Ishikawa (cell line): Measurements from ENCODE around the gene FBLN5.

Source experiments
- CEBPB ChIP-seq: IDR thresholded peaks from 2 replicates; pipeline ENCODE4 v1.6.1; 2012
- CREB1 ChIP-seq: IDR thresholded peaks from 2 replicates; pipeline ENCODE4 v1.6.1; 2012; ENCODE audit warnings: low read depth
- EGR1 ChIP-seq: IDR thresholded peaks from 2 replicates; pipeline ENCODE4 v1.6.1; 2012
- EP300 ChIP-seq: IDR thresholded peaks from 2 replicates; pipeline ENCODE4 v1.6.1; 2012; ENCODE audit warnings: borderline replicate concordance
- FOXM1 ChIP-seq: IDR thresholded peaks from 2 replicates; pipeline ENCODE4 v1.6.1; 2012; ENCODE audit warnings: low read depth, borderline replicate concordance
- MAX ChIP-seq: IDR thresholded peaks from 2 replicates; pipeline ENCODE4 v1.6.1; 2012
- RAD21 ChIP-seq: IDR thresholded peaks from 2 replicates; pipeline ENCODE4 v1.6.1; 2012; ENCODE audit warnings: low read depth
- REST ChIP-seq: IDR thresholded peaks from 2 replicates; pipeline ENCODE4 v1.6.1; 2012; ENCODE audit warnings: low read depth, mild to moderate bottlenecking
- TAF1 ChIP-seq: IDR thresholded peaks from 2 replicates; pipeline ENCODE4 v1.6.1; 2012; ENCODE audit warnings: low read depth, mild to moderate bottlenecking
- TCF12 ChIP-seq: IDR thresholded peaks from 2 replicates; pipeline ENCODE4 v1.6.1; 2012; ENCODE audit warnings: low read depth
- TEAD4 ChIP-seq: IDR thresholded peaks from 2 replicates; pipeline ENCODE4 v1.6.1; 2012
- USF1 ChIP-seq: IDR thresholded peaks from 2 replicates; pipeline ENCODE4 v1.6.1; 2012
- YY1 ChIP-seq: IDR thresholded peaks from 2 replicates; pipeline ENCODE4 v1.6.1; 2012; ENCODE audit warnings: low read depth
- ZBTB7A ChIP-seq: IDR thresholded peaks from 2 replicates; pipeline ENCODE4 v1.6.1; 2012; ENCODE audit warnings: low read depth

GRCh38 chr14:91904956-91905645, 42.4 kb downstream of the FBLN5 start:
- TF ChIP-seq RAD21 (no peak), YY1 (no peak), EP300 (no peak), ZBTB7A (no peak), USF1 (no peak), MAX (no peak), TCF12 (no peak), REST (no peak), CREB1 (no peak), CEBPB (no peak), TEAD4 (no peak), FOXM1 (no peak), EGR1 (no peak), TAF1 (no peak)
